Right atrium auricular region (tissue), 2 donors: ENCODE results near the gene CCL22. TPM values are rescaled to one million over a fixed set of nuclear protein-coding genes. Genes with fewer than 3 reads are reported as not detected.
"Not testable (repeated sequence)": the region's sequence is repeated elsewhere in the genome, so short reads cannot be mapped to it uniquely, and the experiment has no call there.

ENCODE experiments used
- DNase-seq: peaks from one replicate; pipeline ENCODE4 v3.0.0-alpha.2; 2019; ENCODE audit warnings: low spot score
- H3K27ac ChIP-seq, 2 donors: fragments of 200-600 bp; sonication (generic); 1 replicate in 1 of 2; 2 replicates in 1 of 2; pipeline ENCODE4 v1.5.1; 2016 to 2019
- H3K27me3 ChIP-seq, 2 donors: fragments of 200-600 bp; sonication (generic); one replicate each; pipeline versions ENCODE4 v1.5.1 to v1.6.0; 2017 to 2019
- H3K36me3 ChIP-seq: fragments of 200-600 bp; sonication (generic); one replicate; pipeline ENCODE4 v1.5.1; 2016
- H3K4me1 ChIP-seq, 2 donors: fragments of 200-600 bp; sonication (generic); one replicate each; pipeline versions ENCODE4 v1.5.1 to v1.6.0; 2017 to 2019
- H3K4me3 ChIP-seq, 2 donors: fragments of 200-600 bp; sonication (generic); 1 replicate in 1 of 2; 2 replicates in 1 of 2; pipeline ENCODE4 v1.5.1; 2017 to 2019; ENCODE audit warnings: mild to moderate bottlenecking in 1 of 2, moderate library complexity in 1 of 2
- H3K9me3 ChIP-seq, 2 donors: fragments of 200-600 bp; sonication (generic); one replicate each; pipeline ENCODE4 v1.5.1; 2019
- total RNA-seq, 2 donors: library from RNA; depleted of rRNA; stranded (reverse); fragments of >200 nt; gene quantifications; one replicate each; pipeline ENCODE4 v1.1.0, GENCODE V29; 2016
- TF ChIP-seq, protein P1 (sequence below), 2 donors: fragments of 200-600 bp; sonication (generic); IDR thresholded peaks; one replicate each; pipeline ENCODE4 v1.5.1; 2019; ENCODE audit warnings: antibody characterized with exemption in 2 of 2

Gene CCL22
- total RNA-seq, 2 donors from 2014 or later = 0.08 TPM; not detected in 1

DNA sequence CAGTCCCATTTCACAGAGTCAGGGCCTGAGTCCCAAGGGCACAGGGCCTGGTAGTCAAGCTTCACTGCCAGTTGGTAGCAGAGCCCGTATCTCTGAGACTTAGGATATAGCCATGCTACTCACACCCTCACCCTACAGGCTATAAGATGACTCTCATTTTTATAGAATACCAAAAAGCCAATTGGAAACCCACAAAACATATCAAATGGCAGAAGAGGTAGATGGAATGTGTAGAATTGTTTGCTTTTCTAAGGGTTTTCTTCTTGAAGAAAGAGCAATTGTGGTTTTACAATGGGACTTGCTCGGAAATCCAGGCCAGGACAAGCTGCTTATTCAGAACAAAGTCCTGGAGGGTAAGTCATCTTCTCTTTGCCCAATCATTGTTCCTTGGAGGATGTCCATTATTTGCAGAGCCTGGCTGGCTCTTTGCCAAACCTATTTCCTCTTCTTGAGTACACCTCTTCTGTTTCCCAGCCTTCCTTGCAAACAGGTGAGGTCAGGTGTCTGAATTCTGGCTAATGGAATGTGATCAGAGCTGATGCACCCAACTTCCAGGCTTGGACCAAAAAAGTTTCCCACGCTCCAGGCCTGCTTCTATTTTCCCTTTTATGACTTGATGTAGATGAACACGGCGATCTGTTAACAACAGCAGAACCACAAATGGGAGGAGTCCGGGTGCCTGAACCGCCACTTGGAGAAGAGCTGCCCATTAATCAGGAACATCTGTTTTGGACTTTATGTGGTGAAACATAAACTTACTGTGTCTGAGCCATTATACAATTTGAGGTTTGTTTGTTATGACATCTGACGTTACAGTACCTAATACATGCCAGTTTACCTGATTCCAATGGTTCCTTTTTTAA, 16.9 kb upstream of the CCL22 start:
- Histone ChIP-seq H3K4me1 (peaks cover 0 to 3% of the 10 kb centered on the region in 2 donors), H3K36me3 (no peaks in the 10 kb centered on the region), H3K27me3 (no peaks in the 10 kb centered on the region), H3K27ac (no peak overlapping the region), H3K9me3 (peaks cover 0 to 6% of the 10 kb centered on the region in 2 donors), H3K4me3 (no peak overlapping the region)
- TF ChIP-seq, protein P1, sequence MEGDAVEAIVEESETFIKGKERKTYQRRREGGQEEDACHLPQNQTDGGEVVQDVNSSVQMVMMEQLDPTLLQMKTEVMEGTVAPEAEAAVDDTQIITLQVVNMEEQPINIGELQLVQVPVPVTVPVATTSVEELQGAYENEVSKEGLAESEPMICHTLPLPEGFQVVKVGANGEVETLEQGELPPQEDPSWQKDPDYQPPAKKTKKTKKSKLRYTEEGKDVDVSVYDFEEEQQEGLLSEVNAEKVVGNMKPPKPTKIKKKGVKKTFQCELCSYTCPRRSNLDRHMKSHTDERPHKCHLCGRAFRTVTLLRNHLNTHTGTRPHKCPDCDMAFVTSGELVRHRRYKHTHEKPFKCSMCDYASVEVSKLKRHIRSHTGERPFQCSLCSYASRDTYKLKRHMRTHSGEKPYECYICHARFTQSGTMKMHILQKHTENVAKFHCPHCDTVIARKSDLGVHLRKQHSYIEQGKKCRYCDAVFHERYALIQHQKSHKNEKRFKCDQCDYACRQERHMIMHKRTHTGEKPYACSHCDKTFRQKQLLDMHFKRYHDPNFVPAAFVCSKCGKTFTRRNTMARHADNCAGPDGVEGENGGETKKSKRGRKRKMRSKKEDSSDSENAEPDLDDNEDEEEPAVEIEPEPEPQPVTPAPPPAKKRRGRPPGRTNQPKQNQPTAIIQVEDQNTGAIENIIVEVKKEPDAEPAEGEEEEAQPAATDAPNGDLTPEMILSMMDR (IDR thresholded peaks at IDR 0.05) = no peak
- no peak for DNase-seq

DNA sequence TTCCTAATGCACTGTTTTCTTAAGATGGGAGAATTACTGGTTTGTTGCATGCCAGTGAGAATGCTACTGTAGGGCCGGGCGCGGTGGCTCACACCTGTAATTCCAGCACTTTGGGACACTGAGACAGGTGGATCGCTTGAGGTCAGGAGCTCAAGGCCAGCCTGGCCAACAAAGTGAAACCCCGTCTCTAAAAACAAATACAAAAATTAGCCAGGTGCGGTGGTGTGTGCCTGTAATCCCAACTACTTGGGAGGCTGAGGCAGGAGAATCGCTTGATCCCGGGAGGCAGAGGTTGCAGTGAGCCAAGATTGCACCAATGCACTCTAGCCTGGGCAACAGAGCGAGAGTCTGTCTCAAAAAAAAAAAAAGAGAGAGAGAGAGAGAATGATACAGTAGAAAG, 16.0 kb upstream of the CCL22 start:
- H3K9me3 ChIP-seq, H3K4me3 ChIP-seq, DNase-seq, H3K36me3 ChIP-seq, H3K27me3 ChIP-seq, H3K4me1 ChIP-seq, H3K27ac ChIP-seq: not testable (repeated sequence)

DNA sequence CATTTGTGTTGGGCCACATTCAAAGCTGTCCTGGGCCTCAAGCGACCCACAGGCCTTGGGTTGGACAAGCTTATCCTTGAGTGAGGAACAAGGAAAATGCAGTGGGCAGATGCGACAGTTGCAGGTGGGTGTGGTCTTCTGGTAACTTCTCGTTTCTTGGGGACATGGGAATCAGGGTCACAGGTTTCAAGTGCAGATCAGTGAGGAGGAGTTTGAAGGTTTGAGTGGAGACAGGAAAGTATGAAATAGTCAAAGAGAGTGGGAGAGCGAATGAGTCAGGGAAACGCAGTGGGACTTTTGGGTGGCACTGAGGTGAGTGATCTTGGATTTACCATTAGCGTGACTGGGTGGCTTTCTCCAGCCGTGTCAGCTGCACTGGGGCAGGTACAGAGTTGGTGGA, 15.4 kb upstream of the CCL22 start:
- Histone ChIP-seq H3K27me3 (no peaks in the 10 kb centered on the region), H3K4me1 (peaks cover 0 to 3% of the 10 kb centered on the region in 2 donors), H3K36me3 (no peaks in the 10 kb centered on the region), H3K9me3 (no peaks in the 10 kb centered on the region), H3K4me3 (no peak overlapping the region), H3K27ac (no peak overlapping the region)
- no peak for DNase-seq
- TF ChIP-seq, protein P1 (IDR thresholded peaks at IDR 0.05) = no peak

DNA sequence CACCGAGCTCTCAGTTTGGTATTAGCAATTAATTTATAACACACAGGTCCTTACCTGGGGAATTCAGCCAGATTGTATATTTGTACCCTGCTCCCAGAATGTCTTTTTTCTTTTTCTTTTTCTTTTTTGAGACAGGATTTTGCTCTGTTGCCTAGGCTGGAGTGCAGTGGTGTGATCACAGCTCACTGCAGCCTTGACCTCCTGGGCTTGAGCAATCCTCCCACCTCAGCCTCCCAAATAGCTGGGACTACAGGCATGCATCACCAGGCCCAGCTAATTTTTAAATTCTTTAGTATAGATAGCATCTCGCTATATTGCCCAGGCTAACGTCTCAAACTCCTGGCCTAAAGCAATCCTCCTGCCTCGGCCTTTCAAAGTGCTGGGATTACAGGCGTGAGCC, 14.5 kb upstream of the CCL22 start:
- H3K27me3 ChIP-seq, H3K4me3 ChIP-seq, H3K36me3 ChIP-seq, DNase-seq, H3K9me3 ChIP-seq, H3K27ac ChIP-seq, H3K4me1 ChIP-seq: not testable (repeated sequence)

DNA sequence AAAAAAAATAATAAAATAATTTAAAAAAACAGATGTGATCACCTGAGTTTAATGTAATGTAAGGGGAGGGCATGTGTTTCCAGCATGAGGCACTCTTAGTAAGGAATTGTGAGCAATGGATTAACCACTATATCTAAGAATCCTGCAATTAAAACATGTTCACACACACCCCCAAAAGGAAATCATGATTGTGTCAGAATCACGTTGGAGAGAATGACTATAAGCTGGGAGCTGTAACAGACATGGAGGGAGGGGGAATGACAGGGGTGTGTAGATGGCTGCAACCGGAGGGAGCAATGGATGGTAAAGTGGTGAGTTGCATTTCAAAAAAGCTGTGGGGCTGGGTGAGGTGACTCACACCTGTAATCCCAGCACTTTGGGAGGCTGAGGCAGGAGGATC, 13.6 kb upstream of the CCL22 start:
- Histone ChIP-seq H3K27ac (no peak overlapping the region), H3K9me3 (no peaks in the 10 kb centered on the region), H3K36me3 (no peaks in the 10 kb centered on the region), H3K4me1 (peaks cover 0 to 3% of the 10 kb centered on the region in 2 donors), H3K27me3 (no peaks in the 10 kb centered on the region), H3K4me3 (no peak overlapping the region)
- TF ChIP-seq, protein P1 (IDR thresholded peaks at IDR 0.05) = no peak
- no peak for DNase-seq

DNA sequence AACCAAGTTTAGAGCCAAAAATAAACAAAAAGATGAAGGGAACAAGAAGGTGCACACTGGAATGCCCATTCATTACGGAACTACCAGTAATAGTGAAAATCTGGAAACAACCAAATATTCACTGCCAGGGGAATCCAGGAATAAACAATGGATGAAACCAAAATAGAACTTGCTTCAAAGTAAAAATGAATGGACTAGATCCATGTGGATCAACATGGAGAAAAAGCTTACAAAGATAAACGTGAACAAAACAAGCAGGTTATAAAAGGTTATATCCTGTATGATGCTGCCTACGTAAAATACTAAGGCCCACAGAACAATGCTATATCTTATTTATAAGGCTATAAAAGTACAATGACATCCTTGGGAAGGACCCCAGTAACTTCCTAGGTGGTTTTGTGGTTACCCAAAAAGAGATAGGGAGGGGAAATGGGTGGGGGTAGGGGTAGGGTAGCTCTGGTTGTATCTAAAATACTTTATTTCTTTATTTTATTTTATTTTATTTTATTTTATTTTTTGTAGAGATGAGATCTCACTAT, 12.8 kb upstream of the CCL22 start:
- Histone ChIP-seq H3K9me3 (no peaks in the 10 kb centered on the region), H3K4me3 (no peak overlapping the region), H3K36me3 (no peaks in the 10 kb centered on the region), H3K4me1 (peaks cover 0 to 3% of the 10 kb centered on the region in 2 donors), H3K27me3 (no peaks in the 10 kb centered on the region), H3K27ac (no peak overlapping the region)
- TF ChIP-seq, protein P1 (IDR thresholded peaks at IDR 0.05) = no peak
- no peak for DNase-seq
